Endothelial cell of umbilical vein (primary cell): ENCODE data around the gene SLC24A1.

Experiments
- CTCF ChIP-seq, 2 donors: IDR thresholded peaks; 1 replicate in 1 of 2; 2 replicates in 1 of 2; pipeline ENCODE4 v1.5.1; 2011; ENCODE audit warnings: low read length in 2 of 2, mild to moderate bottlenecking in 2 of 2, moderate library complexity in 2 of 2, control low read depth in 1 of 2, inconsistent platforms in 1 of 2, low read depth in 1 of 2; ENCODE audit not compliant: insufficient read depth in 1 of 2; ENCODE audit errors: extremely low read depth in 1 of 2
- EZH2 ChIP-seq: IDR thresholded peaks from 2 replicates; pipeline ENCODE4 v1.6.1; 2012; ENCODE audit warnings: borderline replicate concordance, low read depth, mild to moderate bottlenecking, moderate library complexity, low read length, inconsistent platforms; ENCODE audit not compliant: severe bottlenecking

- TF ChIP-seq CTCF (IDR thresholded peaks at IDR 0.05; ENCODE audit: extremely low read depth in 1 of 2, insufficient read depth in 1 of 2, low read depth in 1 of 2, low read length in 2 of 2): peak; percentile 60 to 71
- no peak for TF ChIP-seq EZH2
Measured at GRCh38 chr15:65610871-65611718, 10.6 kb upstream of the SLC24A1 start, which contains the start of gene INTS14.
